HepG2 (cell line): ENCODE results near the gene PLEKHG4. TPM values are rescaled to one million over a fixed set of nuclear protein-coding genes. Genes with fewer than 3 reads are reported as not detected.

ENCODE experiments used
- FOXK2 ChIP-seq: fragments of 450-650 bp; IDR thresholded peaks from 2 replicates; pipeline ENCODE4 v1.6.1; 2016
- MAFG ChIP-seq: sonication (generic); formaldehyde crosslinking; IDR thresholded peaks from 2 replicates; pipeline ENCODE4 v1.5.1; 2020; ENCODE audit warnings: mild to moderate bottlenecking, missing genetic modification reagents
- RBM39 ChIP-seq: fragments of 200-400 bp; formaldehyde crosslinking; IDR thresholded peaks from one replicate; pipeline ENCODE4 v1.6.1; 2018; ENCODE audit warnings: antibody characterized with exemption, mild to moderate bottlenecking, low read depth, low read length; ENCODE audit not compliant: poor library complexity, severe bottlenecking
- REXO4 ChIP-seq: sonication (generic); formaldehyde crosslinking; IDR thresholded peaks from 2 replicates; pipeline ENCODE4 v1.8.0; 2022; ENCODE audit warnings: missing genetic modification reagents, mild to moderate bottlenecking, borderline replicate concordance
- SOX5 ChIP-seq: IDR thresholded peaks from 2 replicates; pipeline ENCODE4 v1.6.1; 2016; ENCODE audit warnings: borderline replicate concordance
- THAP9 ChIP-seq: sonication (generic); formaldehyde crosslinking; IDR thresholded peaks from 2 replicates; pipeline ENCODE4; 2020; ENCODE audit warnings: missing genetic modification reagents, mild to moderate bottlenecking, borderline replicate concordance
- YEATS4 ChIP-seq: sonication (generic); formaldehyde crosslinking; IDR thresholded peaks from 2 replicates; pipeline ENCODE4 v1.4.0; 2020; ENCODE audit warnings: missing genetic modification reagents, borderline replicate concordance
- ZBTB43 ChIP-seq: sonication (generic); formaldehyde crosslinking; conservative IDR thresholded peaks from 2 replicates; pipeline ENCODE4 v1.4.0; 2020; ENCODE audit warnings: missing genetic modification reagents
- ZC3H4 ChIP-seq: sonication (generic); formaldehyde crosslinking; IDR thresholded peaks from 2 replicates; pipeline ENCODE4 v1.4.0; 2020; ENCODE audit warnings: missing genetic modification reagents, borderline replicate concordance
- ZFYVE20 ChIP-seq: sonication (generic); formaldehyde crosslinking; IDR thresholded peaks from 2 replicates; pipeline ENCODE4 v1.8.0; 2023; ENCODE audit warnings: low read depth, mild to moderate bottlenecking, moderate library complexity, missing genetic modification reagents, borderline replicate concordance
- ZNF282 ChIP-seq: fragments of 450-650 bp; IDR thresholded peaks from 2 replicates; pipeline ENCODE4 v1.6.1; 2018; ENCODE audit not compliant: partially characterized antibody
- ZNF691 ChIP-seq: sonication (generic); formaldehyde crosslinking; IDR thresholded peaks from 2 replicates; pipeline ENCODE4 v1.4.0; 2020; ENCODE audit warnings: missing genetic modification reagents, low read depth, mild to moderate bottlenecking, borderline replicate concordance
- ZNF740 ChIP-seq: sonication (generic); formaldehyde crosslinking; IDR thresholded peaks from 2 replicates; pipeline ENCODE4 v1.4.0; 2020; ENCODE audit warnings: missing genetic modification reagents
- ZNF816 ChIP-seq: sonication (generic); formaldehyde crosslinking; IDR thresholded peaks from 2 replicates; pipeline ENCODE4 v1.8.0; 2022; ENCODE audit warnings: missing genetic modification reagents, mild to moderate bottlenecking, borderline replicate concordance
- polyA plus RNA-seq, 8 experiments: library from polyadenylated mRNA; depleted of rRNA in 3 of 8; stranded (reverse) in 7 of 8; unstranded in 1 of 8; fragments of >200 nt; fragmentation: Illumina TruSeq in 4 of 8; extraction: Trizol in 4 of 8; gene quantifications; 2 replicates each; pipeline versions ENCODE4 v1.2.1 to v1.2.3, GENCODE V29; 2011 to 2016; ENCODE audit warnings: low read depth in 4 of 8, missing spikeins in 1 of 8, mixed read lengths in 1 of 8; ENCODE audit not compliant: insufficient read depth in 1 of 8
- total RNA-seq, 5 experiments: library from RNA; depleted of rRNA; stranded (reverse); fragments of >200 nt; fragmentation: Illumina TruSeq; extraction: Trizol; gene quantifications; 2 replicates each; pipeline ENCODE4 v1.2.3, GENCODE V29; 2016; ENCODE audit warnings: low read depth in 1 of 5
- TF ChIP-seq, protein P1 (sequence below): sonication (generic); formaldehyde crosslinking; IDR thresholded peaks from 2 replicates; pipeline ENCODE4 v1.5.1; 2020; ENCODE audit warnings: missing genetic modification reagents, mild to moderate bottlenecking, borderline replicate concordance
- TF ChIP-seq, protein P2 (sequence below): sonication (generic); formaldehyde crosslinking; IDR thresholded peaks from 2 replicates; pipeline ENCODE4 v1.5.0; 2020; ENCODE audit warnings: mild to moderate bottlenecking, missing genetic modification reagents
- TF ChIP-seq, protein P3 (sequence below): IDR thresholded peaks from 2 replicates; pipeline ENCODE4 v1.6.1; 2016; ENCODE audit warnings: control low read depth

The PLEKHG4 gene
- total and polyA plus RNA-seq, 2 of the 13 experiments (the other 11 are each of a cell fraction or from before 2014, with no cell fraction given) = 7.1 to 13.6 TPM

DNA sequence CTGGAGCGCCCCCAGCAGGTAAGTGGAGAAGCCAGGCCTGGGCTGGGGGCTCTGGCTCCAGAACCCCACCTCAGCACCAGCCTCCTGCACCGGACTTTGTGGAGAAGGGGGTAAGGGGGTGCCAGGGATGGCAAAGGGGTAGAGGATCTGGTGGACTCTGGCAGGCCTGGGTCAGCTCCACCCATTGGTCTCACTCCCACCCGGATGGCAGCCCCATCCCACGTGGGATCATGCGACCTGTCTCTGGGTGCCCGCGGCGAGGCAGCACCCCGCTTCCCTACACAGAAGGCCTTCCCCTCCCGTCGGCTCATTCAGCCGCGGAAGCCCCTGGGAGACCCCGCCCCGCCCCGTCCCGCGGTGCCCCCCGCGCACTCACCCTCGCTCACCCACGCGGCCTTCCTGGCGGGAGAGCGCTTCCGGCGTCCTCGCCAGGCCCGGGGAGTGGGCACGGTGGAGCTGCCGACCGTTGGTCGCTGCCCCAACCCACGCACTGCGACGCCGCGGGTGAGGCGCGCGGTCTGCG is 498 bp upstream of the PLEKHG4 start (continued):
- TF ChIP-seq FOXK2 (no peak), YEATS4 (CRISPR knock-in tag) (0 out of 2 replicates have a peak, but pooled peaks have one; percentile 74), ZNF282 (no peak), ZFYVE20 (no peak), REXO4 (CRISPR knock-in tag) (no peak), THAP9 (CRISPR knock-in tag) (no peak), ZNF691 (CRISPR knock-in tag) (no peak), ZBTB43 (CRISPR knock-in tag) (0 out of 2 replicates have a peak, but pooled peaks have one; percentile 22), SOX5 (CRISPR knock-in tag) (no peak), RBM39 (no peak), MAFG (CRISPR knock-in tag) (no peak), ZC3H4 (CRISPR knock-in tag) (no peak), ZNF816 (CRISPR knock-in tag) (peak; percentile 76; the same call in 1 of the 2 replicates), ZNF740 (CRISPR knock-in tag) (no peak; the same call in 1 of the 2 replicates)
- TF ChIP-seq, protein P1, sequence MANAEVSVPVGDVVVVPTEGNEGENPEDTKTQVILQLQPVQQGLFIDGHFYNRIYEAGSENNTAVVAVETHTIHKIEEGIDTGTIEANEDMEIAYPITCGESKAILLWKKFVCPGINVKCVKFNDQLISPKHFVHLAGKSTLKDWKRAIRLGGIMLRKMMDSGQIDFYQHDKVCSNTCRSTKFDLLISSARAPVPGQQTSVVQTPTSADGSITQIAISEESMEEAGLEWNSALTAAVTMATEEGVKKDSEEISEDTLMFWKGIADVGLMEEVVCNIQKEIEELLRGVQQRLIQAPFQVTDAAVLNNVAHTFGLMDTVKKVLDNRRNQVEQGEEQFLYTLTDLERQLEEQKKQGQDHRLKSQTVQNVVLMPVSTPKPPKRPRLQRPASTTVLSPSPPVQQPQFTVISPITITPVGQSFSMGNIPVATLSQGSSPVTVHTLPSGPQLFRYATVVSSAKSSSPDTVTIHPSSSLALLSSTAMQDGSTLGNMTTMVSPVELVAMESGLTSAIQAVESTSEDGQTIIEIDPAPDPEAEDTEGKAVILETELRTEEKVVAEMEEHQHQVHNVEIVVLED (CRISPR knock-in tag) = no peak
- TF ChIP-seq, protein P2, sequence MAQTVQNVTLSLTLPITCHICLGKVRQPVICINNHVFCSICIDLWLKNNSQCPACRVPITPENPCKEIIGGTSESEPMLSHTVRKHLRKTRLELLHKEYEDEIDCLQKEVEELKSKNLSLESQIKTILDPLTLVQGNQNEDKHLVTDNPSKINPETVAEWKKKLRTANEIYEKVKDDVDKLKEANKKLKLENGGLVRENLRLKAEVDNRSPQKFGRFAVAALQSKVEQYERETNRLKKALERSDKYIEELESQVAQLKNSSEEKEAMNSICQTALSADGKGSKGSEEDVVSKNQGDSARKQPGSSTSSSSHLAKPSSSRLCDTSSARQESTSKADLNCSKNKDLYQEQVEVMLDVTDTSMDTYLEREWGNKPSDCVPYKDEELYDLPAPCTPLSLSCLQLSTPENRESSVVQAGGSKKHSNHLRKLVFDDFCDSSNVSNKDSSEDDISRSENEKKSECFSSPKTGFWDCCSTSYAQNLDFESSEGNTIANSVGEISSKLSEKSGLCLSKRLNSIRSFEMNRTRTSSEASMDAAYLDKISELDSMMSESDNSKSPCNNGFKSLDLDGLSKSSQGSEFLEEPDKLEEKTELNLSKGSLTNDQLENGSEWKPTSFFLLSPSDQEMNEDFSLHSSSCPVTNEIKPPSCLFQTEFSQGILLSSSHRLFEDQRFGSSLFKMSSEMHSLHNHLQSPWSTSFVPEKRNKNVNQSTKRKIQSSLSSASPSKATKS (CRISPR knock-in tag) = no peak
- TF ChIP-seq, protein P3, sequence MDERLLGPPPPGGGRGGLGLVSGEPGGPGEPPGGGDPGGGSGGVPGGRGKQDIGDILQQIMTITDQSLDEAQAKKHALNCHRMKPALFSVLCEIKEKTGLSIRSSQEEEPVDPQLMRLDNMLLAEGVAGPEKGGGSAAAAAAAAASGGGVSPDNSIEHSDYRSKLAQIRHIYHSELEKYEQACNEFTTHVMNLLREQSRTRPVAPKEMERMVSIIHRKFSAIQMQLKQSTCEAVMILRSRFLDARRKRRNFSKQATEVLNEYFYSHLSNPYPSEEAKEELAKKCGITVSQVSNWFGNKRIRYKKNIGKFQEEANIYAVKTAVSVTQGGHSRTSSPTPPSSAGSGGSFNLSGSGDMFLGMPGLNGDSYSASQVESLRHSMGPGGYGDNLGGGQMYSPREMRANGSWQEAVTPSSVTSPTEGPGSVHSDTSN (CRISPR knock-in tag) = no peak
